ENCODE data around the gene GGCT. TPM values are rescaled to one million over a fixed set of nuclear protein-coding genes. Genes with fewer than 3 reads are reported as not detected.

Gene GGCT
- polyA plus RNA-seq, 1 donor (not counting 4 experiments of a cell fraction or from before 2014, with no cell fraction given): 59.8 TPM

DNA sequence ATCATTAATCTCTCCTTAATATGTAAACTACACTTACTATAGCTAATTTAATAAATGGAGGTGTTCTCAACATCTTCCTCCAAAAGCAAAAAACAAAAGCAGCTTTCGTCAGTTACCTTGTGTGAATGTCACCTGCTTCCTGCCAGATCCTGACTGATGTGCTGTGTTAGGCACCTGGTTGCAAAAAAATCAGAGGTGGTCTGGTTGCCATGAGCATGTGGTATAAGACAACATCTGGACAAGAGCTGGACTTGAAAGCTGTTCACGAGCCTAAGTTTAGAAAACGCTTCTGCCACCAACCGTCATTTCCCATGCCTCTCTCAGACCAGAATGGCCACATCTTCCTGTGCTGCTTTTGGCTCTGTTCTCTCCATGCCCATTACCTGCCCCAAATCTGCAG is 42.0 kb upstream of the GGCT start:
- H3K4me2 ChIP-seq (ENCODE audit: control insufficient read depth, extremely low read depth, insufficient read depth, low read depth, low read length): no peak overlapping the region
- no peaks in the 10 kb centered on the region for H3K27me3 ChIP-seq (ENCODE audit: control insufficient read depth, extremely low read depth, insufficient read depth, low read length)
- peaks cover 28% of the 10 kb centered on the region for H3K4me1 ChIP-seq (ENCODE audit: control insufficient read depth, extremely low read depth, insufficient read depth, low read length)
- TF ChIP-seq, protein P1, sequence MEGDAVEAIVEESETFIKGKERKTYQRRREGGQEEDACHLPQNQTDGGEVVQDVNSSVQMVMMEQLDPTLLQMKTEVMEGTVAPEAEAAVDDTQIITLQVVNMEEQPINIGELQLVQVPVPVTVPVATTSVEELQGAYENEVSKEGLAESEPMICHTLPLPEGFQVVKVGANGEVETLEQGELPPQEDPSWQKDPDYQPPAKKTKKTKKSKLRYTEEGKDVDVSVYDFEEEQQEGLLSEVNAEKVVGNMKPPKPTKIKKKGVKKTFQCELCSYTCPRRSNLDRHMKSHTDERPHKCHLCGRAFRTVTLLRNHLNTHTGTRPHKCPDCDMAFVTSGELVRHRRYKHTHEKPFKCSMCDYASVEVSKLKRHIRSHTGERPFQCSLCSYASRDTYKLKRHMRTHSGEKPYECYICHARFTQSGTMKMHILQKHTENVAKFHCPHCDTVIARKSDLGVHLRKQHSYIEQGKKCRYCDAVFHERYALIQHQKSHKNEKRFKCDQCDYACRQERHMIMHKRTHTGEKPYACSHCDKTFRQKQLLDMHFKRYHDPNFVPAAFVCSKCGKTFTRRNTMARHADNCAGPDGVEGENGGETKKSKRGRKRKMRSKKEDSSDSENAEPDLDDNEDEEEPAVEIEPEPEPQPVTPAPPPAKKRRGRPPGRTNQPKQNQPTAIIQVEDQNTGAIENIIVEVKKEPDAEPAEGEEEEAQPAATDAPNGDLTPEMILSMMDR (optimal IDR thresholded peaks at IDR 0.05 in 1 of 3, IDR thresholded peaks at IDR 0.05 in 1 of 3, conservative IDR thresholded peaks at IDR 0.05 in 1 of 3; ENCODE audit: extremely low read depth in 1 of 3, insufficient read depth in 2 of 3, low read length in 3 of 3): no peak
- no peak for TF ChIP-seq EZH2 (IDR thresholded peaks at IDR 0.05; ENCODE audit: low read length)
- H3K4me3 ChIP-seq (ENCODE audit: control insufficient read depth in 2 of 3, extremely low read depth in 1 of 3, insufficient read depth in 2 of 3, low read depth in 1 of 3, low read length in 3 of 3): no peak overlapping the region
- no peaks in the 10 kb centered on the region for H3K9me1 ChIP-seq (ENCODE audit: control insufficient read depth, extremely low read depth, insufficient read depth, low read length)
- DNase-seq (ENCODE audit: low read depth, low spot score) (no peak), FAIRE-seq (no peak)
- dilution Hi-C loops (cut with MboI; ENCODE audit: extremely low pct_ligation_motif_present, low sequenced_read_pairs): no loop called here
- H3K36me3 ChIP-seq (ENCODE audit: control insufficient read depth in 2 of 2, extremely low read depth in 1 of 2, insufficient read depth in 2 of 2, low read length in 2 of 2): peaks cover 0 to 4% of the 10 kb centered on the region in 2 experiments
- no peaks in the 10 kb centered on the region for H3K79me2 ChIP-seq (ENCODE audit: control insufficient read depth, insufficient read depth, low read length)
- no peaks in the 10 kb centered on the region for H4K20me1 ChIP-seq (ENCODE audit: control insufficient read depth, extremely low read depth, insufficient read depth, low read length)
- no peak overlapping the region for H3K9ac ChIP-seq (ENCODE audit: control insufficient read depth, extremely low read depth, insufficient read depth, low read length)
- H2AFZ ChIP-seq (ENCODE audit: control insufficient read depth, low read length): no peak overlapping the region
- H3K9me3 ChIP-seq (ENCODE audit: control insufficient read depth, low read depth, low read length): no peaks in the 10 kb centered on the region
- H3K27ac ChIP-seq (ENCODE audit: control insufficient read depth, insufficient read depth, low read length): no peak overlapping the region

DNA sequence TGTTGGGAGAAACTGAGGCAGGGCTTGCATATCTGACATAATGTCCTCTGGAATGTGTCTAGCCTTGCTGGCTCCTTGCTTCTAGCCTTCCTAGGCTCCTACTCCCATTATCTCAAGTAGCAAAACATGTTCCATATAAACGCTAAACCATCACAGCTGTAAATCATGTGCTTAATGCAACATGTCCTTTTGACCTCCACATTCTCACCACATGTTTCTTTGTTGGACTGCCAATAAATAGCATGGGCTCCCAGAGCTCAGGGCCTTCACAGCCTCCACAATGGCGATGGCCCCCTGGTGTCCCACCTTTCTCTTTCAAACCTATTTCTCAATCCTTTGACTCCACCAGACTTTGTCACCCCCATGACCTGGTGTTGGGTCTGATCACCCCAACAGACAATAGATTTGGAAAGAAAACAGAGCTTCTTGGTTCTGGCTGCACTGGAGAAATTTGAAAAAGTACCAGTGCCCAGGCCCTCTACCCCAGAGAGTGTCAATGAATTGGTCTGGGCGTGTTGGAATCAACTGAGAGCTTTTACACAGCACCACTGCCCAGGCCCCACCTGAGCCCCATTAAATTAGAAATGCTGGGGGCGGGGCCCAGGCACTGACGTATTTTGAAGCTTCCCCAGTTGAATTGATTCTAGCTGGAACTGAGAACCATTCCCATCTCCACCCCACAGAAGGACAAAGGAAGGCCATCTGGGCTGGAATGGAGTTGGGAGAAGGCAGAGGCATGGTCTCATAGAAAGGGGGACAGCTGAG is 41.3 kb upstream of the GGCT start:
- FAIRE-seq: no peak
- no peak overlapping the region for H3K9ac ChIP-seq (ENCODE audit: control insufficient read depth, extremely low read depth, insufficient read depth, low read length)
- dilution Hi-C loops (cut with MboI; ENCODE audit: extremely low pct_ligation_motif_present, low sequenced_read_pairs): no loop called here
- TF ChIP-seq, protein P1 (optimal IDR thresholded peaks at IDR 0.05 in 1 of 3, IDR thresholded peaks at IDR 0.05 in 1 of 3, conservative IDR thresholded peaks at IDR 0.05 in 1 of 3; ENCODE audit: extremely low read depth in 1 of 3, insufficient read depth in 2 of 3, low read length in 3 of 3): no peak
- TF ChIP-seq EZH2 (IDR thresholded peaks at IDR 0.05; ENCODE audit: low read length): no peak
- no peak overlapping the region for H3K4me2 ChIP-seq (ENCODE audit: control insufficient read depth, extremely low read depth, insufficient read depth, low read depth, low read length)
- DNase-seq (ENCODE audit: low read depth, low spot score): no peak
- H3K79me2 ChIP-seq (ENCODE audit: control insufficient read depth, insufficient read depth, low read length): no peaks in the 10 kb centered on the region
- no peaks in the 10 kb centered on the region for H4K20me1 ChIP-seq (ENCODE audit: control insufficient read depth, extremely low read depth, insufficient read depth, low read length)
- peaks cover 0 to 4% of the 10 kb centered on the region in 2 experiments for H3K36me3 ChIP-seq (ENCODE audit: control insufficient read depth in 2 of 2, extremely low read depth in 1 of 2, insufficient read depth in 2 of 2, low read length in 2 of 2)
- H3K27ac ChIP-seq (ENCODE audit: control insufficient read depth, insufficient read depth, low read length): no peak overlapping the region
- H3K9me3 ChIP-seq (ENCODE audit: control insufficient read depth, low read depth, low read length): no peaks in the 10 kb centered on the region
- peaks cover 22% of the 10 kb centered on the region for H3K4me1 ChIP-seq (ENCODE audit: control insufficient read depth, extremely low read depth, insufficient read depth, low read length)
- H2AFZ ChIP-seq (ENCODE audit: control insufficient read depth, low read length): no peak overlapping the region
- H3K4me3 ChIP-seq (ENCODE audit: control insufficient read depth in 2 of 3, extremely low read depth in 1 of 3, insufficient read depth in 2 of 3, low read depth in 1 of 3, low read length in 3 of 3): no peak overlapping the region
- H3K27me3 ChIP-seq (ENCODE audit: control insufficient read depth, extremely low read depth, insufficient read depth, low read length): no peaks in the 10 kb centered on the region
- H3K9me1 ChIP-seq (ENCODE audit: control insufficient read depth, extremely low read depth, insufficient read depth, low read length): no peaks in the 10 kb centered on the region
